Smooth muscle cell of trachea (primary cell): Measurements from ENCODE around the gene HOXB6. TPM values are rescaled to one million over a fixed set of nuclear protein-coding genes. Genes with fewer than 3 reads are reported as not detected.

ENCODE experiments used
- total RNA-seq: library from RNA; depleted of rRNA; stranded (reverse); fragments of >200 nt; gene quantifications from 2 replicates; pipeline ENCODE4 v1.2.1, GENCODE V29; 2014

Gene HOXB6
- total RNA-seq: 0.73 and 0.83 TPM in 2 replicates

GRCh38 chr17:48604770-48605329 lies at the start of gene HOXB6:
TSS of gene HOXB6 (minus strand) at chr17:48604986. CDS start at chr17:48598150, 6,836 bp downstream.

DNA sequence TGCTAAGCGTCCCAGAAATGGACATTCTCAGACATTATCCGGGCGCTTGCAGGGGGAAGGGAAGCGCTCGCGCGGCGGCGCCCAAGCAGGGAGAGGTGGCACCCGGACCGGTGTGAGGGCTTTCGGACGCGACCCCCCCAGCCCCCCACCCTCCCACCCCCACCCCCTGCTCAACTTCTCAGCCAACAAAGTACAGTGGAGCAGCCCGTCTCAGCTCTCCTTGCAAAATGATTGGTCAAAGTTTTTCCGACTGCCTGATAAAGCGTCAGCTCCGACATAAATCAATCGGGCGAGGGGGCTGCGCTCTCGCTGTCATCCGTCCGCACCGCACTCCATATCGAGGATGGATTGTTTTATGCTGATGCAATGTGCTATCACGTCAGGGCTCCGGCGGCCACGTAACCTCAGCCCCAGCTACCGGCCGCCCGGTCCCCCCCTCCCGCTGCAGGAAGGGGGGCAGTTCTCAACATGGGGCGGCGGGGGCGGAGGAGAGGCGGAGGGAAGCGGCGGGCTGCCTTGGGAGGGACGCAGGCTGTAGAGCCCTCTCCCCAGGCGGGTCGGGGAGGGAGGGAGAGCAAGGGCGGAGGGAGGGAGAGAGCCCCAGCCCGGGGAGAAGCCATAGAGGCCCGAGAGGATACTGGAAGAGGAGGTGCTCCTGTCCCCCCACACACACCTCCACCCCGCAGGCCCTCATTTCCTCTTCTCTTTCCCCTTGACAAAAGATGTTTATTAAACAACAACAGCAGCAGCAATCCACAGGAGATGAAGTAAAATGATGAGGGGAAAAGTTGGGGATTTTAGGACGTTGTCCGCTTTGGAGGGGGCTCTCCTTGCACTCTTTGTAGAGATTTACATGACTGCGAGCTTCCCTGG lies 21.7 kb upstream of the HOXB6 start, which contains the start of gene HOXB9:
Gene HOXB9 (minus strand): TSS at position 114 of the 873 bp plus-strand sequence. CDS start 89 bp downstream, at position 25.

DNA sequence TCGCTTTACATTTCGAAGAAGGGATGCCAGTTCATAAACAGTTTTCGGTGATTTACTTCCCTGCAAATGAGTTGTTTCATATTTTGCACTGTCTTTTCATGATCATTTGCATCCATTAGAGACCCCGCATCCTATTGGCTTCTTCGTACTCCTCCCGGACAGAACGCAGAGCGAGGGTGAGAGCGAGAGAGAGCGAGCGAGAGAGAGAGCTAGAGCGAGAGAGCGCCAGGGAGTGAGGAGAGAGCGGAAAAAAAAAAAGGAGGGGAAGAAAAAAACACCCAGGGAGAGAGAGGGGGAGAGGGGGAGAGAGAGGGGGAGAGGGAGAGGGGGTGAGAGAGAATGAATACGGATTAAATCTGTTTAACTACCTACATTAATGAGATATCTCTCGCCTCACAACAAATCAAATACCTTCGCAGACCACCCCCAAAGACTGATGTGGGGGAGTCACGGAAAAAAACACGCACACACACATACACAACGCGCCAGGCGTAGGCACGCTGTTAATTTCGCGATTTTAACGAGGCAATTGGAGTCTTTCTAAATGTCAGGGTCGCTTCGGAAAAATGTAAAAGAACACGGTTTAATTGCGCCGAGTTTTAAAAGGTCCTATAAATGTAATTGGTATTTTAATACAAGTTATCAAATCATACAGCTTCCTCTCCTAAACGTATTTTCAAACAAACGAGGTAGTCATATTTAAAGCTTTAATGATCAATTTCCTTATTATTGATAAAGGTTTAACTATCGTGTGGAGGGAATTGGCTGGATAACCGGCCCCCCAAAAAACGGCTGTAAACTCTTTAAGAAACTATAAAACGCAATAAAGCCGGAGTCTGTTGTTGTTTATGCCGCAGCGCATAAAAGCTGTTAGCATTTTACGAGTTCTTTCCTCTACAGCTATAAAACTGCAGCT lies 10.5 kb upstream of the HOXB6 start, which contains the start of gene HOXB8:
Gene HOXB8 (minus strand): TSS at position 246 of the 916 bp plus-strand sequence. CDS start 588 bp downstream, outside the sequence.

GRCh38 chr17:48610282-48611211 lies 5.8 kb upstream of the HOXB6 start, which contains the start of gene HOXB7:
TSS of gene HOXB7 (minus strand) at chr17:48611017. CDS start at chr17:48610918, 99 bp downstream.

GRCh38 chr17:48593126-48593829 lies 11.5 kb downstream of the HOXB6 start, which contains the start of gene HOXB5:
TSS of gene HOXB5 (minus strand) at chr17:48593779. CDS start at chr17:48593682, 97 bp downstream.

GRCh38 chr17:48589831-48590606 lies 14.8 kb downstream of the HOXB6 start, which contains the start of gene HOXB3:
TSS of gene HOXB3 (minus strand) at chr17:48590241. CDS start at chr17:48552474, 37,767 bp downstream.

GRCh38 chr17:48577946-48578615 lies 26.7 kb downstream of the HOXB6 start, which contains the start of gene HOXB4:
TSS of gene HOXB4 (minus strand) at chr17:48578350. CDS start at chr17:48578319, 31 bp downstream.

Other genes with a start within 250 kb of the HOXB6 start
- not detected in 2 replicates for gene SKAP1, start 174.8 kb downstream of the HOXB6 start, total RNA-seq
- gene HOXB1, start 74.0 kb downstream of the HOXB6 start, total RNA-seq: not detected in 2 replicates
- gene HOXB2, start 59.9 kb downstream of the HOXB6 start, total RNA-seq: 8.7 and 10.4 TPM in 2 replicates
- 2.9 and 5.8 TPM in 2 replicates for gene HOXB4, start 26.6 kb downstream of the HOXB6 start, total RNA-seq
- gene HOXB3, start 14.7 kb downstream of the HOXB6 start, total RNA-seq: 16.7 and 17.3 TPM in 2 replicates
- gene HOXB5, start 11.2 kb downstream of the HOXB6 start, total RNA-seq: under 0.01 and 0.29 TPM in 2 replicates
- 1.7 and 2.0 TPM in 2 replicates for gene HOXB7, start 6.0 kb upstream of the HOXB6 start, total RNA-seq
- gene HOXB8, start 10.3 kb upstream of the HOXB6 start, total RNA-seq: not detected in 2 replicates
- gene HOXB9, start 21.4 kb upstream of the HOXB6 start, total RNA-seq: under 0.01 TPM in 1 of 2 replicates, not detected in the other
- not detected in 2 replicates for gene PRAC1, start 117.5 kb upstream of the HOXB6 start, total RNA-seq
- not detected in 2 replicates for gene PRAC2, start 118.2 kb upstream of the HOXB6 start, total RNA-seq
- not detected in 2 replicates for gene HOXB13, start 123.8 kb upstream of the HOXB6 start, total RNA-seq
- gene TTLL6, start 212.2 kb upstream of the HOXB6 start, total RNA-seq: under 0.01 and 0.58 TPM in 2 replicates
- gene CALCOCO2, start 226.0 kb upstream of the HOXB6 start, total RNA-seq: 48.1 and 67.9 TPM in 2 replicates